Measurements from ENCODE around the gene GJB4.

DNA sequence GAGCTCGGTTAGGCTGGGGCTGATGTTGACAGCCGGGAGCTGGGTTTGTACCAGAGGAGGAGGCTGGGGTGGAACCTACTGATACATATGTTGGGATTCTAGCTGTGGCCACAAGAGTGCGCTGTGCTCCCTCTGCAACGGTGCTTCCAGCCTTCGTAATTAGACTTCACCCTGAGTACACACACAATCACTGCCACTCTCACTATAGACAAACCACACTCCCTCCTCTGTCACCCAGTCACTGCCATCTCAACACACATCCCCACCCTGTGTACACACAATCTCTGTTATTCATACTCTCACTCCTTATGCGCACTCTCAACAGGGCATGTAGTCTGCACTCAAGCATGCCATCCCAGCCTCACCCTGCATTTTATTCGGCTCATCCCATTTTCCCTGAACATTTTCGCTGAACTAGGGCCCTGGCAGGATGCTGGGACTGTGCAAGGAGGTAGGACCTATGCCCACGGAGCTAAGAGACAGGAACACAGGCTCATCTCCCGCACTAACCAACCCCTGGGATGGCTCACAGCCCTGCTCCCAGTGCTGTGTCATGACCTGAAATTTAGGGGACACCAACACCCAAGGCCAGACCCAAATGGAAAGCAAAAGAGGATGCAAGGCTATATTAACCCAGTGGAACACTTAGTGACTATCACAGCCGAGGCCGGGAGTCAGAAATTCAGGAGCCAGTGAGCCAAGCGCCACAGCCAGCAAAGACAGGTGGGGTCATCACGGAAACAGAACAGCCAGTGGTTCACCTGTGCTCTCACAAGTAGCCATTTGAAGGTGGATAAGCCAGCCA, 27.2 kb downstream of the GJB4 start:
- TF ChIP-seq ZBTB7A (IDR thresholded peaks at IDR 0.05; ENCODE audit: low read depth) (no peak), TAF1 (IDR thresholded peaks at IDR 0.05; ENCODE audit: low read depth) (no peak), RAD21 (IDR thresholded peaks at IDR 0.05; ENCODE audit: low read depth) (peak; percentile 81)
- TF ChIP-seq, protein P1, sequence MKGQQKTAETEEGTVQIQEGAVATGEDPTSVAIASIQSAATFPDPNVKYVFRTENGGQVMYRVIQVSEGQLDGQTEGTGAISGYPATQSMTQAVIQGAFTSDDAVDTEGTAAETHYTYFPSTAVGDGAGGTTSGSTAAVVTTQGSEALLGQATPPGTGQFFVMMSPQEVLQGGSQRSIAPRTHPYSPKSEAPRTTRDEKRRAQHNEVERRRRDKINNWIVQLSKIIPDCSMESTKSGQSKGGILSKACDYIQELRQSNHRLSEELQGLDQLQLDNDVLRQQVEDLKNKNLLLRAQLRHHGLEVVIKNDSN (IDR thresholded peaks at IDR 0.05), result no peak
- TF ChIP-seq, protein P2, sequence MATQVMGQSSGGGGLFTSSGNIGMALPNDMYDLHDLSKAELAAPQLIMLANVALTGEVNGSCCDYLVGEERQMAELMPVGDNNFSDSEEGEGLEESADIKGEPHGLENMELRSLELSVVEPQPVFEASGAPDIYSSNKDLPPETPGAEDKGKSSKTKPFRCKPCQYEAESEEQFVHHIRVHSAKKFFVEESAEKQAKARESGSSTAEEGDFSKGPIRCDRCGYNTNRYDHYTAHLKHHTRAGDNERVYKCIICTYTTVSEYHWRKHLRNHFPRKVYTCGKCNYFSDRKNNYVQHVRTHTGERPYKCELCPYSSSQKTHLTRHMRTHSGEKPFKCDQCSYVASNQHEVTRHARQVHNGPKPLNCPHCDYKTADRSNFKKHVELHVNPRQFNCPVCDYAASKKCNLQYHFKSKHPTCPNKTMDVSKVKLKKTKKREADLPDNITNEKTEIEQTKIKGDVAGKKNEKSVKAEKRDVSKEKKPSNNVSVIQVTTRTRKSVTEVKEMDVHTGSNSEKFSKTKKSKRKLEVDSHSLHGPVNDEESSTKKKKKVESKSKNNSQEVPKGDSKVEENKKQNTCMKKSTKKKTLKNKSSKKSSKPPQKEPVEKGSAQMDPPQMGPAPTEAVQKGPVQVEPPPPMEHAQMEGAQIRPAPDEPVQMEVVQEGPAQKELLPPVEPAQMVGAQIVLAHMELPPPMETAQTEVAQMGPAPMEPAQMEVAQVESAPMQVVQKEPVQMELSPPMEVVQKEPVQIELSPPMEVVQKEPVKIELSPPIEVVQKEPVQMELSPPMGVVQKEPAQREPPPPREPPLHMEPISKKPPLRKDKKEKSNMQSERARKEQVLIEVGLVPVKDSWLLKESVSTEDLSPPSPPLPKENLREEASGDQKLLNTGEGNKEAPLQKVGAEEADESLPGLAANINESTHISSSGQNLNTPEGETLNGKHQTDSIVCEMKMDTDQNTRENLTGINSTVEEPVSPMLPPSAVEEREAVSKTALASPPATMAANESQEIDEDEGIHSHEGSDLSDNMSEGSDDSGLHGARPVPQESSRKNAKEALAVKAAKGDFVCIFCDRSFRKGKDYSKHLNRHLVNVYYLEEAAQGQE (IDR thresholded peaks at IDR 0.05; ENCODE audit: low read depth), result no peak
